ENCODE results near the gene ACSL1. TPM values are rescaled to one million over a fixed set of nuclear protein-coding genes. Genes with fewer than 3 reads are reported as not detected.
A peak's percentile ranks its signal among the peaks of the same experiment; 100 is the strongest.

ACSL1 gene
- total RNA-seq, 2 experiments from 2014 or later: 14.5 to 15.4 TPM

DNA sequence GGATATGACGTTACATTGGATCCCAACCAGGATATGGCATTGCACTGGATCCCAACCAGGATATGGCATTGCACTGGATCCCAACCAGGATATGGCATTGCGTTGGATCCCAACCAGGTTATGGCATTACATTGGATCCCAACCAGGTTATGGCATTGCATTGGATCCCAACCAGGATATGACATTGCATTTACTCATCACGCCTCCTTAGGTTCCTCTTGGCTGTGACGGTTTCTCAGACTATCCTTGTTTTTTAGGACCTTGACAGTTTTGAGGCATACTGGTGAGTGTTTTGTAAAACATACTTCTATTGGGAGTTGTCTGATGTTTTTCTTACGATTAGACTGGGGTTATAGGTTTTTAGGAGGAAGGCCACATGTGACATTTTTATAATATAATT, 5.4 kb upstream of the ACSL1 start:
- H3K27ac Mint-ChIP-seq: no peak overlapping the region
- H3K9me3 Mint-ChIP-seq: no peaks in the 10 kb centered on the region
- ChIA-PET CTCF (interaction anchor here (0.9 kb wide), 1 partner anchor 14 kb away, joined by 3 read pairs; no protein-coding TSS in a partner anchor), POLR2A (no interaction called here)
- no peak for DNase-seq
- H3K36me3 Mint-ChIP-seq (ENCODE audit: low read depth): no peaks in the 10 kb centered on the region
- no peak overlapping the region for H3K4me3 Mint-ChIP-seq
- H3K27me3 Mint-ChIP-seq: peaks cover 13% of the 10 kb centered on the region
- H3K4me1 Mint-ChIP-seq: peaks cover 12% of the 10 kb centered on the region

DNA sequence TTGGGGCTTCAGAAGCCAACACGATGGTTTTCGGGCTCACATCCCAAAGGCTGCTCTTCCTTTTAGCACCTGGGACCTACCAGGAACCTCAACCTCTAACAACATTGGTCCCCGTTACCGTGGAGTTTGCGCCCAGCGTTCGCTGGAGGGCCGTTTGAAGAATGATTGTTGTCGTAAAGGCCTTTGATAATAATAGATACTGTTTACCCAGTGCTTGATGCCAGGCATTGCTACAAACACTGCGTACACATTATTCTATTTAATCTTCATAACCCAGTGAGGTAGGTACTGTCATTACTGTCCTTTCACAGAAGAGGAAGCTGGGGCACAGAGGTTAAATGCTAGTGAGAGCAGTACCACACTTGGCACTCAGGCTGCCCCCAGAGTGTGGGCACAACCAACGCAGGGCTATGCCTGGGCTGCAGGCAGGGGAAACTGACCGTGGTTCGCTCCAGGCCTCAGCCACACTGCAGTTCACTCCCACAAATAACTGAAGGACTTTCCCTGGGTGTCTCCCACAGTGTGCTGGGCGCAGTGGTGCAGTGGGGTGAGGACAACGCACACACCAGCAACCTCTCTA, 1.0 kb upstream of the ACSL1 start:
- ChIA-PET CTCF (interaction anchor here (2.4 kb wide), 1 partner anchor 12 kb away, joined by 12 read pairs; no protein-coding TSS in a partner anchor), POLR2A (interaction anchor here (0.8 kb wide), 1 partner anchor 592 kb away, joined by 5 read pairs; no protein-coding TSS in a partner anchor)
- Mint-ChIP-seq H3K27me3 (peaks cover 13% of the 10 kb centered on the region), H3K27ac (peak overlapping the region; percentile 89), H3K4me3 (peak overlapping the region; percentile 84), H3K4me1 (peaks cover 40% of the 10 kb centered on the region), H3K9me3 (no peaks in the 10 kb centered on the region), H3K36me3 (ENCODE audit: low read depth) (peaks cover 1% of the 10 kb centered on the region)
- DNase-seq: no peak

DNA sequence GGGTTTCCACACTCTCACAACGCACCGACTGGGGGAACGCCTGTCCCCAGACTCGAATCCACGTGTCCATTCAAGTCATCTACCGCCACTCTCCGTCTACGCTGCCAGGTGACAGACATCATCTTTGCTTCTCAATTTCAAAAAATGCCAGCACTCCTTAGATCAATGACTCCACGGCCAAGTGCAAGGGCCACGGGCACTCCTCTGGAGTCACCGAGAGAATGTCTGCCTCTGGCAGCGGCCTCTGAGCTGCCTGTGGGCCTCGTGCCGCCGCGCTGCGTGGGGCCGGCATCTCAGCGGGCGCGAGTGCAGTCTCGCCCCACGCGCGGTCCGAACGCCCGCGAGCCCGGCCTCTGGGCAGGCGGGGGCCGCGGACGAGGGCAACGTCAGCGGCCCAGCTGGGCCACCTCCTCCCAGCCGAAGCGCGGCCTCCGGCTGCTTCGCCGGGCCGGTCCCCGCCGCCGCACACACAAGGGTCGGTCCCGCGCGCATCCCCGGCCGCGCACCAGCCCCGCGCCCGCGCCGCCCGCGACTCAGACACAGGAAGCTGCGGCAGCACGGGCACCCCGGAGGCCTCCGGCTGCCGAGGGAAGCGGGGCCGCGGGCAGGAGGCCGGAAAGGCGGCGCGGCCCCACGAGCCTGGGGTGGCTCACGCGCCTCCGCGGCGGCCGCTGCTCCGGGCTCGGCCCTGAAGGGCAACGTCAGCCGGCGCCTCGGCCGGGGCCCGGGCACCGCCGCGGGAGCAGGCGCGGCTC, 450 bp downstream of the ACSL1 start:
- H3K4me3 Mint-ChIP-seq: peak overlapping the region; percentile 88

DNA sequence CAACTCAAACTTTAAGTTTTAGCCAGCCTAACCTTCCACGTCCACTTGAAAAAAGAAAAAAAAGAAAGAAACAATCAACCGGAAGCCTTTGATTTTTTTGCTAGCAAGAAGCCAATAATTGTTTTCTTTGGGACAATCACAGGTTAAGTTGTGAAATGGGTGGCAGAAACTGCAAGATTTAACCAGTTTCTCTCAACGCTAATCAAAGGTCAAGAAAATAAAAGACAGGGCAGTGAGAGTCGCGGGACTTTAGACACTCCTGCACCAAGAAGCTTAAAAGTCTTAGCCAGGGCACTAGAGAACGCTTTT, 1.0 kb downstream of the ACSL1 start:
- H3K36me3 Mint-ChIP-seq (ENCODE audit: low read depth): peaks cover 1% of the 10 kb centered on the region
- peaks cover 47% of the 10 kb centered on the region for H3K4me1 Mint-ChIP-seq
- no peak for DNase-seq
- H3K4me3 Mint-ChIP-seq: peak overlapping the region; percentile 88
- no peaks in the 10 kb centered on the region for H3K9me3 Mint-ChIP-seq
- ChIA-PET POLR2A (no interaction called here), CTCF (interaction anchor here (1.7 to 2.4 kb wide), 2 partner anchors 10 to 12 kb away, joined by 3 to 12 read pairs; no protein-coding TSS in a partner anchor)
- H3K27ac Mint-ChIP-seq: peak overlapping the region; percentile 86
- peaks cover 7% of the 10 kb centered on the region for H3K27me3 Mint-ChIP-seq

More for the DNA sequence above, 450 bp downstream of the ACSL1 start:
- peak; percentile 58 for DNase-seq
- H3K4me1 Mint-ChIP-seq: peaks cover 43% of the 10 kb centered on the region
- H3K9me3 Mint-ChIP-seq: no peaks in the 10 kb centered on the region
- CTCF ChIA-PET: interaction anchor here (0.6 to 2.4 kb wide), 3 partner anchors 11 to 102 kb away, joined by 3 to 12 read pairs (median 3); no protein-coding TSS in a partner anchor
- peaks cover 10% of the 10 kb centered on the region for H3K27me3 Mint-ChIP-seq
- POLR2A ChIA-PET: no interaction called here
- peak overlapping the region; percentile 86 for H3K27ac Mint-ChIP-seq
- peaks cover 1% of the 10 kb centered on the region for H3K36me3 Mint-ChIP-seq (ENCODE audit: low read depth)

DNA sequence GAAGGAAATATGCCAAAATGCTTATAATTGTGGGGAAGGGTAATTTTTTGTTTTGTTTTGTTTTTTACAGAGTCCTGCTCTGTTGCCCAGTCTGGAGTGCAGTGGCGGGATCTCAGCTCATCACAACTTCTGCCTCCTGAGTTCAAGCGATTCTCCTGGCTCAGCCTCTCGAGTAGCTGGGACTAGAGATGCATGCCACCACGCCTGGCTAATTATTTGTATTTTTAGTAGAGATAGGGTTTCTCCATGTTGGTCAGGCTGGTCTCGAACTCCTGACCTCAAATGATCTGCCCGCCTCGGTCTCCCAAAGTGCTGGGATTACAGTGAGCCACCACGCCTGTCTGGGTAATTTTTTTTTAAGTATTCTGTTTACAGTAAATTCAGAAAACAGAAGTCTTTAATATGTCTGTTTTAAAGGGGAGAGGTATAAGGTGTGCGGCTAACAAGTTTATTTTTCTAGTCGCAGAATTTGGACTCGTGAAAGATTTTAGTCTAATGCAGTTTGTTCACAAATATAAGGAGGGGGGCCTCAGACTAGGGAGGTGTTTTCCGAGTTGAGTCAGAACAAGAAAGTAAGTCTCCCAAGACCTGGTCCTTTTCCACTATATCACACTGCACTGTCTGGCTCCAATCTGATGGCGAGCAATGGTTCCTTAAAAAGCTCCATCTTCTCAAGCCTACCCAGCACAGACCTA, 1.5 kb downstream of the ACSL1 start:
- no peak for DNase-seq
- POLR2A ChIA-PET: no interaction called here
- CTCF ChIA-PET: interaction anchor here (1.7 to 2.4 kb wide), 2 partner anchors 9 to 11 kb away, joined by 3 to 12 read pairs; no protein-coding TSS in a partner anchor
- H3K4me1 Mint-ChIP-seq: peaks cover 51% of the 10 kb centered on the region
- no peaks in the 10 kb centered on the region for H3K9me3 Mint-ChIP-seq
- H3K27me3 Mint-ChIP-seq: peaks cover 7% of the 10 kb centered on the region
- peaks cover 1% of the 10 kb centered on the region for H3K36me3 Mint-ChIP-seq (ENCODE audit: low read depth)
- H3K27ac Mint-ChIP-seq: peak overlapping the region; percentile 86
- H3K4me3 Mint-ChIP-seq: peak overlapping the region; percentile 88

DNA sequence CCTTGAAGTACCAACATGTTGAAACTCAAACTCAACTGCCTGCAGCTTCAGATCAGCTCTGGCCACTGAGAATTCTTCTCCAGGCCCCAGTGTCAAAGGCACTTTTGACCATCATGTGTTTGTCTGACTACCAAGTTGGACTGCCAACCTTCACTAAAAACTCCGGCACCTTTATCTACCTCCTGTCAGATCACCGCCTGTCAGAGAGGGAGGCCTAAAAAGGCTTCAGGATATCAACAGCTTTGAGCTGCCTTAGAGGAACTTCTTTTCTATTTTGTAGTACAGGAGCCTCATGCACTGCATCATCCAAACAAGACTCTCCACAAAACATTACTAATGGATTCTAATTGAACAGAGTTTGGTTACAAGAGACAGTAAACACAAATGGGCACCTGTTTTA, 2.8 kb downstream of the ACSL1 start:
- H3K4me1 Mint-ChIP-seq: peaks cover 60% of the 10 kb centered on the region
- H3K27ac Mint-ChIP-seq: no peak overlapping the region
- no peaks in the 10 kb centered on the region for H3K9me3 Mint-ChIP-seq
- H3K27me3 Mint-ChIP-seq: peaks cover 7% of the 10 kb centered on the region
- CTCF ChIA-PET: interaction anchor here (0.5 to 1.0 kb wide), 2 partner anchors 8 to 1914 kb away, joined by 3 to 4 read pairs; no protein-coding TSS in a partner anchor
- DNase-seq: no peak
- H3K36me3 Mint-ChIP-seq (ENCODE audit: low read depth): peaks cover 1% of the 10 kb centered on the region
- no peak overlapping the region for H3K4me3 Mint-ChIP-seq
- POLR2A ChIA-PET: no interaction called here

DNA sequence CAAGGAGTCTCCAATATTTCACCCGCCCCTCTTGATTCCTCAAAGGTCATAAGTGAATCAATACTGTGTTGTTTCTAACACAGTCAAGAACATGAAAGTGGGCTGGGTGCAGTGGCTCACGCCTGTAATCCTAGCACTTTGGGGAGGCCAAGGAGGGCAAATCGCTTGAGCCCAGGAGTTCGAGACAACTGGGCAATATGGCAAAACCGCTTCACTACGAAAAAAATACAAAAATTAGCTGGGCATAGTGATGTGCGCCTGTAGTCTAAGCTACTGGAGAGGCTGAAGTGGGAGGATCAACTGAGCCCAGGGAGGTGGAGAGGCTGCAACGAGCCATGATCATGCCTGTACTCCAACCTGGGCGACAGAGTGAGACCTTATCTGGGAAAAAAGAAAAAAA, 3.4 kb downstream of the ACSL1 start:
- no peak for DNase-seq
- POLR2A ChIA-PET: no interaction called here
- CTCF ChIA-PET: interaction anchor here (0.5 to 1.5 kb wide), 3 partner anchors 7 to 1914 kb away, joined by 3 to 4 read pairs (median 4); no protein-coding TSS in a partner anchor
- Mint-ChIP-seq H3K9me3 (no peaks in the 10 kb centered on the region), H3K4me1 (peaks cover 61% of the 10 kb centered on the region), H3K4me3 (no peak overlapping the region), H3K27ac (no peak overlapping the region), H3K36me3 (ENCODE audit: low read depth) (peaks cover 1% of the 10 kb centered on the region), H3K27me3 (peaks cover 4% of the 10 kb centered on the region)

DNA sequence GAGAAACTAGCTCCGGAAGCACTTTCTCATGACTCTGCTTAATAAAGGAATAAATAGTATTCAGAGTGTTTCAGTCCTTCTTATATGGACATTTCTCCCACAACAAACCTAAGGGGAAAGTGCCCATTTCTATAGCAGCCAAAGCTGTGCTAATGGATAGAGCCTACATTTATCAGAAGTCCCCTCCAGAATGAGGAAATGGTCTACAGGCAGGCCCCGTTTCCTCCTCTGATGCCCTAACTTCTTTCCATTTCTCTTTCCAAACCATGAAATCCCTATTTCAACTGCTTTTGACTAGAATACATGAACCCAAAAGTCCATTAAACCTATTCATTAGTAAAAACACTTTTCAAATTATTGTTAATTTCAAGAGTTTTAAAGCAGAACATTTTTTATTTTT, 4.5 kb downstream of the ACSL1 start:
- ChIA-PET POLR2A (no interaction called here), CTCF (interaction anchor here (0.6 to 1.5 kb wide), 3 partner anchors 11 to 391 kb away, joined by 3 to 4 read pairs (median 4); no protein-coding TSS in a partner anchor)
- Mint-ChIP-seq H3K9me3 (no peaks in the 10 kb centered on the region), H3K36me3 (ENCODE audit: low read depth) (peaks cover 1% of the 10 kb centered on the region), H3K27me3 (no peaks in the 10 kb centered on the region), H3K4me3 (no peak overlapping the region), H3K4me1 (peaks cover 60% of the 10 kb centered on the region), H3K27ac (no peak overlapping the region)
- no peak for DNase-seq

DNA sequence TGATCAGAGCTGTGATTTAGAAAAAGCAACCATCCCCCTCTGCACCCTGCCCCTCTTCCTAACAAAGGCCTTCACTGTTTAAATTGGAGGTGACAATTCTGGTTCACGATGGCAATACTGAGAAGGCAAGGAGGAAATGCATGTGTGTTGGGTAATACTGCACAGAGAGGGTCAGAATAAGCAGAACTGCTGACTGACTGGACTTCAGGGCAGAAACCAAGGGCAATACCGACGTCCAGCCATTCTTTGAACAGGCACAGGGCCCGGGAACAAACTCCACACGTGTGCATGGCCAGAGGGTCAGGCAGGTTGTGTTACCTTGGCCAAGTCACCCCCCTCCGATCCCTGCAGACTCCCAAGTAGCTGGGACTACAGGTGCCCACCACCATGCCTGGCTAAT, 6.0 kb downstream of the ACSL1 start:
- ChIA-PET CTCF (interaction anchor here (1.0 to 1.6 kb wide), 3 partner anchors 9 to 74 kb away, joined by 3 to 6 read pairs (median 4); no protein-coding TSS in a partner anchor), POLR2A (no interaction called here)
- Mint-ChIP-seq H3K27me3 (no peaks in the 10 kb centered on the region), H3K27ac (no peak overlapping the region), H3K9me3 (no peaks in the 10 kb centered on the region), H3K36me3 (ENCODE audit: low read depth) (peaks cover 1% of the 10 kb centered on the region), H3K4me3 (no peak overlapping the region), H3K4me1 (peaks cover 62% of the 10 kb centered on the region)
- DNase-seq: no peak

DNA sequence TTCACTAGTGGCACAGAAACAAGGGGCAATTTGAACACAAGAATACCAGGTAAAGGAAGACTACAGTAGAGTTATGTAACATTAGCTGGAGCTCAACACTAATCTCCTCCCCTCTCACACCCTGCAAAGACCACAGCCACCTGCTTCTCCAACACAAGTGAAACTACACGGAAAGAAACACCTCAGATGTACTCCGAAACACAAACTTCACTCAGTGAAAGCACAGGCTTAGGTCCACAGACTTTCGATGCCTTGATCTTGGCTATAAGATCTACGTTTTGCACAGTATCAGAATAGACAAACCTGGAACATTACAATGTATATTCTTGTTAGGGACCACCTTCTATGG, 7.6 kb downstream of the ACSL1 start:
- Mint-ChIP-seq H3K36me3 (ENCODE audit: low read depth) (peaks cover 2% of the 10 kb centered on the region), H3K27me3 (no peaks in the 10 kb centered on the region), H3K9me3 (no peaks in the 10 kb centered on the region), H3K27ac (peak overlapping the region; percentile 22), H3K4me3 (no peak overlapping the region), H3K4me1 (peaks cover 48% of the 10 kb centered on the region)
- ChIA-PET POLR2A (no interaction called here), CTCF (no interaction called here)
- no peak for DNase-seq

DNA sequence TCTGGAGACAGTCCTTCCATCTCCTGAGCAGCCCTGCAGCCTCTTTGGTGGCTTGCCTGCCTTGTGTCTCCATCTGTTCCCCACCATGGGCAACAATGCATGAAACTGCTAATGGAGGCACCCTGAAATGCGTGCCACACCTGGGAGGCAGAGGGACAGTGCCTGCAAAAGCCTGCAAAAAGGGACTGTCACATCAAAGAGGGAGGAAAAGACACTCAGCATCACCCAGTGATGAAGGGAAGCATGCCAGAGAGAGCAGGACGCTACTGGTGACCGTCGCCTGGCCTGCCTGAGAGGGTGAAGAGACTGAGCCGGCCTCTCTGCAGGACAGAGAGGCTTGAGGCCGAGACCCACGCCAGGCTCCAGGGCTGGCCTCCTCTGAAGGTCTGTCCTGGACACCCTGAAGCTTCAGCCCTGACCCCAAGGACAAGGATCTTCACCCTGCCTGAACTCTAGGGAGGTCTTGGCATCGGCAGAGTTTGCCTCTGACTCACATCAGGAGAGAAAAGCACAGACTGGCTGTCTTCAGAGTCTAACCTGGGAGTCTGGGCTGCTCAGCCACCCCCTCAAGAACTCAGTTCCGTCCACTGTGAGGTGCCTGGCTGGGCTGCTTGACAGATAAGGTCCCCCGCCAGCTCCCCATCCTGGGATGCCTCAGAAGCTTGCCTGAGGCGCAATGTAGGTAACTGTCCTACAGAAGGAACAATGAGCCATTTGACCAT, 8.1 kb downstream of the ACSL1 start:
- CTCF ChIA-PET: no interaction called here
- Mint-ChIP-seq H3K27me3 (no peaks in the 10 kb centered on the region), H3K27ac (peak overlapping the region; percentile 22), H3K9me3 (no peaks in the 10 kb centered on the region), H3K36me3 (ENCODE audit: low read depth) (peaks cover 3% of the 10 kb centered on the region), H3K4me1 (peaks cover 43% of the 10 kb centered on the region), H3K4me3 (no peak overlapping the region)
- no peak for DNase-seq
- POLR2A ChIA-PET: no interaction called here

DNA sequence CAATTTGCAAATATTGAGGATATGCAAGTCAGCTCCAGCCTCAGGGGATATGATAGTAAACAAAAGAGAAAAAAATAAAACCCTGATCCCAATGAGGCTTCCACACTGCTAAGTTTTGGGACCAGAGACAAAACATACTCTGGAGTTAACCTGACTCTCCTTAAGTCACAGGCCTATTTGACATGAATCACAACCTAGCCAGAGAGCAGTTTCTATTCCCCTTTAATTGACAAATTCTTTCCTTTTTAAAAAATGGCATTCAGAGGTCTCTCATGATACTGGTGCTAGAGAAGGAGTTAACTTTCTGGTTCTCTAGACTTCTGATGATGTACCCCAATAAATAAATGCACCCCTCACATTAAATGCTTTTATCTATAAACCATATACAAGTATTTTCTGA, 8.8 kb downstream of the ACSL1 start:
- CTCF ChIA-PET: no interaction called here

More for the DNA sequence above, 8.8 kb downstream of the ACSL1 start:
- Mint-ChIP-seq H3K9me3 (no peaks in the 10 kb centered on the region), H3K27me3 (no peaks in the 10 kb centered on the region), H3K36me3 (ENCODE audit: low read depth) (peaks cover 3% of the 10 kb centered on the region), H3K4me3 (no peak overlapping the region), H3K4me1 (peaks cover 40% of the 10 kb centered on the region), H3K27ac (no peak overlapping the region)
- DNase-seq: no peak
- POLR2A ChIA-PET: no interaction called here

All from activated CD4-positive, alpha-beta T cell treated with anti-CD3 and anti-CD28 coated beads, Interleukin-2, amount 10 ng/mL, durations not matched to agents 7 days and 5 days (primary cell).